ENCODE results near the gene WASF1. TPM values are rescaled to one million over a fixed set of nuclear protein-coding genes. Genes with fewer than 3 reads are reported as not detected.

WASF1 gene
- total RNA-seq, 4 donors from 2014 or later, result 5.8 to 15.6 (median 12.2) TPM

DNA sequence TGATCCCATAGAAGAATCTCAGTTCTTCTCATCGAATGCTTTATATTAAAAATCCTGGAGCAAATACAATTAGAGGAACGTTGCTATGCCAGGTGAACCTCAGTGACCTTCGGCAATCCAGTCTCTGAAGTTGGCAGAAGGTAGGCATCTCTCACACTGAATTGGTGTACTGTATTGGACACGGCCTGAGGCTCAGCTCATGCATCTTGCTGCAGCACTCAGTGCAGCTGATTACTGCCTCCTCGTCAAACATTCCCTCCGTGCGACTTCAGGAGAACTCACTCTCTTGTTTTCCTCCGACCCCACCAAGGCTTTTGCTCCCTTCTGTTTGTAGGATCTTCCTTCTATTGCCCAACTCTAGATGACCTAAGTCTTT, 110.9 kb downstream of the WASF1 start:
- ATAC-seq (ENCODE audit: low FRiP score) (no peak), DNase-seq (ENCODE audit: low spot score) (no peak)
- no peak for TF ChIP-seq CTCF (IDR thresholded peaks at IDR 0.05)

DNA sequence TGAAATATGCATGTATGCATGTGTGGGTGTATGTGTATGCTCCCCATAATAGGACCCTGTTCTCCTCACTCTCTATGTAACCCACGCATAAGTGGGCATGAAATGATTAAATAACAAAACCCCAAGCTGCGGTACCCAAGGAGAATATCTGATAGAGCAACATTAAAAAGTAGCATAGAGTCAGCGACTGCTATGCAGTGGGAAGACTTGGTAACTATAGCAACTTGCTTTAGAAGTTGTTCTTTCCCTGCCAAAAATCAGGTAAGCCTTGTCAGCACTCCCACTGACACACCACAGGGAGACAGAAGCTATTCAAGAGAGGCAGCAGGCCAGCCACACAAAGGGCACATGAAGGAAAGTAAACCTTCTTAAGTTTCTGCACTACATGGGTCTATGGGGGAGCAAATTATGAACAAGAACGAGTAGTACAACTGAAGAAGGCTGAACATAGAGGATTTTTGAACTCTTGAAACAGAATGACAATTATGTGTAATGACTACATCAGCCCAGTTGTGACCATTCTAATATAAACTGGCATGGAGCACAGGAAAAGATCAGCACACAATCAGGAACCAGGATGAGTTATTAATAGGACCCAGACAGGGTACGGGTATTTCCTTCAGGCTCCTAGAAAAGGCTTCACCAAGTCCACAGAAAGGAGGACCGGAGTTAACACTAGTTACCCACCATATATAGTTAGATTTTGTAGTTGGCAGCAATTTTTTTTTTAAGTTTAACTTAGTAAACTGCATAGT, 111.5 kb downstream of the WASF1 start:
- ATAC-seq (ENCODE audit: low FRiP score), result no peak
- DNase-seq (ENCODE audit: low spot score), result no peak
- TF ChIP-seq CTCF (IDR thresholded peaks at IDR 0.05), result no peak

DNA sequence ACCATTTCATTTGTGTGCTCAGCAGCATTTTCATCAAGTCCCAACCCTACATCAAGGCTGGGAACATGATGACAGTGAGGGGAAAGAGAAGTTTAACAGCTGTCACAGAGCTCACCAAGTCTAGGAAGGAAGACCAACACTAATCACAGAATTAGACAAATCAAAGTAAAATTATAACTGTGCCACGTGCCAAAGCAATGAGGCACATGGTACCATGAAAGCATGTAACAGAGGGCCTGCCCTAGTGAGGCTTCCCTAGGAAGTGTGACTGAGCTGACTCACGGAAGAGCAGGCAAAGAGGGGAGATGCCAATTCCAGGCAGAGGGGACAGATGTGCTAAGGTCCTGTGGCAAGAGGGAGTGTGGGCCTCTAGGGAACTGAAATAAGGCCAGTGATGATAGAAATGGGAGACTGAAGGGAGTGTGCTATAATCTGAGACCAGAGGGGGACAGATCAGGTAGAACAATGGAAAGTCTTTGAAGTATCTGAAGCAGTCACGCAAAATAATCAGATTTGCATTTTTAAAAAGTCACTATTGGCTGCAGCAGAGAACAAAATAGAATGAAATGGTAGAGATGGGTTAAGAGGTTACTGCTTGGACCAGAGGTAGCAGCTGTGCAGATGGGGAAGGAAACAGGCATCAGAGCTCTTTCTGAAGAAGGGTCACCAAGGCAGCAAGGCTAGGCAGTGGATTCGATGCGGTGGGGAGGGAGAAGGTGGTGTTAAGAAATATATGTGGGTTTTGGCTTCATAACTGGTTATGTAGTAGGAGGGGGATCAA, 114.5 kb downstream of the WASF1 start:
- ATAC-seq (ENCODE audit: low FRiP score) (no peak), DNase-seq (ENCODE audit: low spot score) (no peak)
- no peak for TF ChIP-seq CTCF (IDR thresholded peaks at IDR 0.05)

- DNase-seq (ENCODE audit: low spot score) (no peak), ATAC-seq (ENCODE audit: low FRiP score) (no peak)
- no peak for TF ChIP-seq CTCF (IDR thresholded peaks at IDR 0.05)
Measured at GRCh38 chr6:110063594-110064263, 115.7 kb downstream of the WASF1 start.

DNA sequence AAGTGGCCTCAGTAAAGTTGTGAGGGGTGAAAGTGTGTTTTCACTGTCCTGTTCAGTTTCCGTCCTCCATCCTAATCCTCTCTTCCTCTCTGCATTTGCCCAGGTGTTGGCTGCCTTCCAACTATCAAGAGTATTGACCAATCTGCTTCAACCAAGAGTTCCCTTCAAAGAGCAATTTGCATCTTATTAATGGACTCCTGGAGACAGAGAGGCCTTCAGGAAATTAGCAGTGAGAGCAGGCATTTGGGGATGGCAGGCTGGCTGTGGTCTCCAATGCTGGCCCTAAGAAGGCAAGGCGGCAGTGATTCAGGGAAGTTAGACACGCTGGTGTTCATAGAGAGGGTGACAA, 124.1 kb downstream of the WASF1 start:
- TF ChIP-seq CTCF (IDR thresholded peaks at IDR 0.05), result no peak
- DNase-seq (ENCODE audit: low spot score), result no peak
- no peak for ATAC-seq (ENCODE audit: low FRiP score)

GRCh38 chr6:110054664-110055386, 124.6 kb downstream of the WASF1 start:
- DNase-seq (ENCODE audit: low spot score) (no peak), ATAC-seq (ENCODE audit: low FRiP score) (no peak)
- TF ChIP-seq CTCF (IDR thresholded peaks at IDR 0.05), result no peak
